Ovary (tissue), 3 donors: ENCODE measurements around the gene LRP8.

Experiments
- CTCF ChIP-seq, 3 donors: fragments of 450-650 bp in 2 of 3; fragments of 200-600 bp in 1 of 3; IDR thresholded peaks; one replicate each; pipeline versions ENCODE4 v1.5.1 to v1.8.0; 2016 to 2022; ENCODE audit warnings: antibody characterized with exemption in 3 of 3, mild to moderate bottlenecking in 1 of 3
- POLR2A ChIP-seq: fragments of 450-650 bp; IDR thresholded peaks from one replicate; pipeline ENCODE4 v1.6.1; 2017; ENCODE audit warnings: antibody characterized with exemption, mild to moderate bottlenecking, moderate library complexity
- donor health status: DM: no; HTN: no; CAD: no.

DNA sequence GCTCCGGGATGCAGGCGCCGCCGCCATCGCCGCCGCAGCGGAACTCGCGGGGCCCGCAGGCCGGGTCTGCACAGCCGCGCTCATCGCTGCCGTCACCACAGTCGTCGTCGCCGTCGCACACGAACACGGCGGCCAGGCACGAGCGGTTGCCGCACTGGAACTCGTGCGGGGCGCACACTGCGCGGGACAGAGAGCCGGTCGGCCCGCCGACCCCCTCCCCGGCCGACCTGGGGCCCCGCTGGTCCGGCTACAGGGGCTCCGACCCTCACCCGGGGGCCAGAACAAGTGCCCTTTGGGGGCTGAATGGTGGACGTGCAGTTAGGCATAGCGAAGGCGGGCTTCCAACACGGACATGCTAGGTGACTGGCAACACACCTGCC lies 51.0 kb downstream of the LRP8 start:
- no peak for TF ChIP-seq CTCF (IDR thresholded peaks at IDR 0.05)
- no peak for TF ChIP-seq POLR2A
